Activated CD4-positive, alpha-beta T cell treated with anti-CD3 and anti-CD28 coated beads, Interleukin-10, Interleukin-2, amounts not matched to agents 100 ng/mL and 50 ng/mL, durations not matched to agents 16 hours and 8 hours (primary cell): ENCODE results near the gene FBXL7.

ENCODE experiments used
- DNase-seq: peaks from one replicate; pipeline ENCODE4 v3.0.0-alpha.2; 2020

The FBXL7 gene

GRCh38 chr5:15787681-15788080, 287.7 kb downstream of the FBXL7 start:
- DNase-seq = no peak

- no peak for DNase-seq
Measured at GRCh38 chr5:15789642-15790041, 289.7 kb downstream of the FBXL7 start.

GRCh38 chr5:15790446-15791018, 290.6 kb downstream of the FBXL7 start:
- DNase-seq = no peak

GRCh38 chr5:15791274-15791673, 291.3 kb downstream of the FBXL7 start:
- DNase-seq = no peak

- DNase-seq = no peak
Measured at GRCh38 chr5:15791859-15792258, 291.9 kb downstream of the FBXL7 start.

GRCh38 chr5:15794052-15794985, 294.3 kb downstream of the FBXL7 start:
- no peak for DNase-seq

- DNase-seq = no peak
Measured at GRCh38 chr5:15796096-15796495, 296.1 kb downstream of the FBXL7 start.

GRCh38 chr5:15796557-15796956, 296.6 kb downstream of the FBXL7 start:
- DNase-seq = no peak

- no peak for DNase-seq
Measured at GRCh38 chr5:15797116-15797515, 297.1 kb downstream of the FBXL7 start.

- DNase-seq = no peak
Measured at GRCh38 chr5:15798006-15798405, 298.0 kb downstream of the FBXL7 start.

GRCh38 chr5:15799014-15799413, 299.0 kb downstream of the FBXL7 start:
- no peak for DNase-seq

GRCh38 chr5:15799612-15800011, 299.6 kb downstream of the FBXL7 start:
- DNase-seq = no peak

- DNase-seq = no peak
Measured at GRCh38 chr5:15803280-15803679, 303.3 kb downstream of the FBXL7 start.

- no peak for DNase-seq
Measured at GRCh38 chr5:15806613-15807012, 306.6 kb downstream of the FBXL7 start.

- no peak for DNase-seq
Measured at GRCh38 chr5:15807248-15807647, 307.3 kb downstream of the FBXL7 start.

- DNase-seq = no peak
Measured at GRCh38 chr5:15807871-15808270, 307.9 kb downstream of the FBXL7 start.

- no peak for DNase-seq
Measured at GRCh38 chr5:15808577-15808976, 308.6 kb downstream of the FBXL7 start.

GRCh38 chr5:15819617-15820016, 319.6 kb downstream of the FBXL7 start:
- no peak for DNase-seq

- DNase-seq = no peak
Measured at GRCh38 chr5:15821506-15821905, 321.5 kb downstream of the FBXL7 start.

- DNase-seq = no peak
Measured at GRCh38 chr5:15823398-15823797, 323.4 kb downstream of the FBXL7 start.

- no peak for DNase-seq
Measured at GRCh38 chr5:15827741-15828140, 327.8 kb downstream of the FBXL7 start.

- no peak for DNase-seq
Measured at GRCh38 chr5:15831408-15831807, 331.4 kb downstream of the FBXL7 start.

- no peak for DNase-seq
Measured at GRCh38 chr5:15833365-15833764, 333.4 kb downstream of the FBXL7 start.

- no peak for DNase-seq
Measured at GRCh38 chr5:15834596-15835245, 334.7 kb downstream of the FBXL7 start.
